Ishikawa (cell line): Measurements from ENCODE around the gene DUSP10.

Experiments
- CEBPB ChIP-seq: IDR thresholded peaks from 2 replicates; pipeline ENCODE4 v1.6.1; 2012
- CREB1 ChIP-seq: IDR thresholded peaks from 2 replicates; pipeline ENCODE4 v1.6.1; 2012; ENCODE audit warnings: low read depth
- EGR1 ChIP-seq: IDR thresholded peaks from 2 replicates; pipeline ENCODE4 v1.6.1; 2012
- EP300 ChIP-seq: IDR thresholded peaks from 2 replicates; pipeline ENCODE4 v1.6.1; 2012; ENCODE audit warnings: borderline replicate concordance
- FOXM1 ChIP-seq: IDR thresholded peaks from 2 replicates; pipeline ENCODE4 v1.6.1; 2012; ENCODE audit warnings: low read depth, borderline replicate concordance
- MAX ChIP-seq: IDR thresholded peaks from 2 replicates; pipeline ENCODE4 v1.6.1; 2012
- NFIC ChIP-seq: IDR thresholded peaks from 2 replicates; pipeline ENCODE4 v1.6.1; 2012
- RAD21 ChIP-seq: IDR thresholded peaks from 2 replicates; pipeline ENCODE4 v1.6.1; 2012; ENCODE audit warnings: low read depth
- TAF1 ChIP-seq: IDR thresholded peaks from 2 replicates; pipeline ENCODE4 v1.6.1; 2012; ENCODE audit warnings: low read depth, mild to moderate bottlenecking
- TCF12 ChIP-seq: IDR thresholded peaks from 2 replicates; pipeline ENCODE4 v1.6.1; 2012; ENCODE audit warnings: low read depth
- TEAD4 ChIP-seq: IDR thresholded peaks from 2 replicates; pipeline ENCODE4 v1.6.1; 2012
- YY1 ChIP-seq: IDR thresholded peaks from 2 replicates; pipeline ENCODE4 v1.6.1; 2012; ENCODE audit warnings: low read depth
- ZBTB7A ChIP-seq: IDR thresholded peaks from 2 replicates; pipeline ENCODE4 v1.6.1; 2012; ENCODE audit warnings: low read depth
- TF ChIP-seq, protein P1 (sequence below): IDR thresholded peaks from 2 replicates; pipeline ENCODE4 v1.6.1; 2012
- TF ChIP-seq, protein P2 (sequence below): IDR thresholded peaks from 2 replicates; pipeline ENCODE4 v1.6.1; 2012; ENCODE audit warnings: low read depth, mild to moderate bottlenecking

DUSP10 gene

DNA sequence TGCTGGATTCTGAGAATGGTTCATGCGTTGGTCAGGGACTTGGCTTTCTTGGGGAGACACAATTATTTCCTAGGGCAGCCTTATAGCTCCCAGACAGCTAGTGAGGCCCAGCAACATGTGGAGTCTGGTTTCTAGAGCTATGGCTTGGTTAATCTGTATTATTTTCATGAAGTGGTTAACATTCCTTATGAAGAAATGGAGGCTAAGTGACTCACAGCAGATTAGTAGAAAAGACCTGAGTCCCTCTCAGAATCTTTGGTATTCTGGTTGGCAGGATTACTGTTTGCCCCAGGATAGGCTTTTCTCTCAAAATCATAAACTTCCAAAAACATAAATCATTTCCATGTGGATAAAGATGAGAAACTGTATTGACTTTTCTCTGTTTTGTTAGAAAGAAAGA is 42.3 kb downstream of the DUSP10 start:
- TF ChIP-seq CREB1 = no peak
- TF ChIP-seq NFIC = no peak
- no peak for TF ChIP-seq RAD21
- no peak for TF ChIP-seq TEAD4
- no peak for TF ChIP-seq TAF1
- TF ChIP-seq CEBPB = no peak
- TF ChIP-seq, protein P1, sequence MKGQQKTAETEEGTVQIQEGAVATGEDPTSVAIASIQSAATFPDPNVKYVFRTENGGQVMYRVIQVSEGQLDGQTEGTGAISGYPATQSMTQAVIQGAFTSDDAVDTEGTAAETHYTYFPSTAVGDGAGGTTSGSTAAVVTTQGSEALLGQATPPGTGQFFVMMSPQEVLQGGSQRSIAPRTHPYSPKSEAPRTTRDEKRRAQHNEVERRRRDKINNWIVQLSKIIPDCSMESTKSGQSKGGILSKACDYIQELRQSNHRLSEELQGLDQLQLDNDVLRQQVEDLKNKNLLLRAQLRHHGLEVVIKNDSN = no peak

GRCh38 chr1:221698579-221699349 is 43.1 kb downstream of the DUSP10 start:
- TF ChIP-seq ZBTB7A (no peak), YY1 (no peak), EP300 (no peak), RAD21 (no peak), CEBPB (no peak), MAX (no peak), TCF12 (no peak), EGR1 (no peak), NFIC (no peak), FOXM1 (no peak), TAF1 (no peak), CREB1 (no peak), TEAD4 (no peak)
- TF ChIP-seq, protein P1 = no peak
- TF ChIP-seq, protein P2, sequence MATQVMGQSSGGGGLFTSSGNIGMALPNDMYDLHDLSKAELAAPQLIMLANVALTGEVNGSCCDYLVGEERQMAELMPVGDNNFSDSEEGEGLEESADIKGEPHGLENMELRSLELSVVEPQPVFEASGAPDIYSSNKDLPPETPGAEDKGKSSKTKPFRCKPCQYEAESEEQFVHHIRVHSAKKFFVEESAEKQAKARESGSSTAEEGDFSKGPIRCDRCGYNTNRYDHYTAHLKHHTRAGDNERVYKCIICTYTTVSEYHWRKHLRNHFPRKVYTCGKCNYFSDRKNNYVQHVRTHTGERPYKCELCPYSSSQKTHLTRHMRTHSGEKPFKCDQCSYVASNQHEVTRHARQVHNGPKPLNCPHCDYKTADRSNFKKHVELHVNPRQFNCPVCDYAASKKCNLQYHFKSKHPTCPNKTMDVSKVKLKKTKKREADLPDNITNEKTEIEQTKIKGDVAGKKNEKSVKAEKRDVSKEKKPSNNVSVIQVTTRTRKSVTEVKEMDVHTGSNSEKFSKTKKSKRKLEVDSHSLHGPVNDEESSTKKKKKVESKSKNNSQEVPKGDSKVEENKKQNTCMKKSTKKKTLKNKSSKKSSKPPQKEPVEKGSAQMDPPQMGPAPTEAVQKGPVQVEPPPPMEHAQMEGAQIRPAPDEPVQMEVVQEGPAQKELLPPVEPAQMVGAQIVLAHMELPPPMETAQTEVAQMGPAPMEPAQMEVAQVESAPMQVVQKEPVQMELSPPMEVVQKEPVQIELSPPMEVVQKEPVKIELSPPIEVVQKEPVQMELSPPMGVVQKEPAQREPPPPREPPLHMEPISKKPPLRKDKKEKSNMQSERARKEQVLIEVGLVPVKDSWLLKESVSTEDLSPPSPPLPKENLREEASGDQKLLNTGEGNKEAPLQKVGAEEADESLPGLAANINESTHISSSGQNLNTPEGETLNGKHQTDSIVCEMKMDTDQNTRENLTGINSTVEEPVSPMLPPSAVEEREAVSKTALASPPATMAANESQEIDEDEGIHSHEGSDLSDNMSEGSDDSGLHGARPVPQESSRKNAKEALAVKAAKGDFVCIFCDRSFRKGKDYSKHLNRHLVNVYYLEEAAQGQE = no peak

DNA sequence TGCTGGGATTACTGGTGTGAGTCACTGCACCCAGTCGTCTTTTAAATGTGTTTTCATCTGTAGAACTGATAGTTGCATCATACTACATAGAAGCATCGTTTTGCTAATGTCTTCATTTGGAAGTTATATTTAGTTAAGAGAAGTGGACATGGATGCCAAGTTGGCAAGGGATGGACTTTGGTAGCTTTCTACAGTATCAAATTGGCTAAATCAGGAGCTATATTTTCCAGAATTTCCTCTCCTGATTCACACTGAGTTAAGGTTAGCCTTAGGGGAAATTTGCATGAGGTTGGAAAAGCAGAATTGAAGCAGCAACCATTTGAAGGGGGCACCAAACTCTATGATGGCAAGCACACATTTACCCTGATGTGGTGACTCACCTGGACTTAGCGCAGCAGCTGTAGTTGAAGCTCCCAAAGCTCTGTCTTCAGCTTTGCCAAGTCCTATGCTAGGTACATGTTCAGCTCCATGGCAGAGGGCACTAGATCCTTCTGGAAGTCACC is 43.9 kb downstream of the DUSP10 start:
- TF ChIP-seq CREB1 (no peak), MAX (no peak)

- TF ChIP-seq, protein P2 = no peak
- no peak for TF ChIP-seq EP300
- TF ChIP-seq NFIC = no peak
- TF ChIP-seq CEBPB = no peak
- TF ChIP-seq TEAD4 = no peak
- TF ChIP-seq, protein P1 = no peak
- TF ChIP-seq MAX = no peak
- no peak for TF ChIP-seq TAF1
- TF ChIP-seq YY1 = no peak
- no peak for TF ChIP-seq RAD21
- TF ChIP-seq TCF12 = no peak
- TF ChIP-seq CREB1 = no peak
- TF ChIP-seq FOXM1 = no peak
Observed at GRCh38 chr1:221696718-221697461, 45.0 kb downstream of the DUSP10 start.

- no peak for TF ChIP-seq YY1
- no peak for TF ChIP-seq CEBPB
- no peak for TF ChIP-seq TAF1
- no peak for TF ChIP-seq TCF12
- TF ChIP-seq, protein P1 = no peak
- TF ChIP-seq MAX = no peak
- no peak for TF ChIP-seq EP300
- TF ChIP-seq, protein P2 = no peak
- no peak for TF ChIP-seq RAD21
- TF ChIP-seq EGR1 = no peak
- TF ChIP-seq ZBTB7A = no peak
- no peak for TF ChIP-seq NFIC
- TF ChIP-seq TEAD4 = no peak
- no peak for TF ChIP-seq CREB1
- no peak for TF ChIP-seq FOXM1
Observed at GRCh38 chr1:221696027-221696426, 45.9 kb downstream of the DUSP10 start.
